ENCODE results near the gene CDC42SE2. TPM values are rescaled to one million over a fixed set of nuclear protein-coding genes. Genes with fewer than 3 reads are reported as not detected.
A peak's percentile ranks its signal among the peaks of the same experiment; 100 is the strongest.
"Not testable (repeated sequence)": the region's sequence is repeated elsewhere in the genome, so short reads cannot be mapped to it uniquely, and the experiment has no call there.

Gene CDC42SE2
- total RNA-seq, 1 donor from 2014 or later, result 39.6 TPM

GRCh38 chr5:131389869-131390265 lies 126.0 kb downstream of the CDC42SE2 start:
- no peak for DNase-seq (ENCODE audit: low spot score)

DNA sequence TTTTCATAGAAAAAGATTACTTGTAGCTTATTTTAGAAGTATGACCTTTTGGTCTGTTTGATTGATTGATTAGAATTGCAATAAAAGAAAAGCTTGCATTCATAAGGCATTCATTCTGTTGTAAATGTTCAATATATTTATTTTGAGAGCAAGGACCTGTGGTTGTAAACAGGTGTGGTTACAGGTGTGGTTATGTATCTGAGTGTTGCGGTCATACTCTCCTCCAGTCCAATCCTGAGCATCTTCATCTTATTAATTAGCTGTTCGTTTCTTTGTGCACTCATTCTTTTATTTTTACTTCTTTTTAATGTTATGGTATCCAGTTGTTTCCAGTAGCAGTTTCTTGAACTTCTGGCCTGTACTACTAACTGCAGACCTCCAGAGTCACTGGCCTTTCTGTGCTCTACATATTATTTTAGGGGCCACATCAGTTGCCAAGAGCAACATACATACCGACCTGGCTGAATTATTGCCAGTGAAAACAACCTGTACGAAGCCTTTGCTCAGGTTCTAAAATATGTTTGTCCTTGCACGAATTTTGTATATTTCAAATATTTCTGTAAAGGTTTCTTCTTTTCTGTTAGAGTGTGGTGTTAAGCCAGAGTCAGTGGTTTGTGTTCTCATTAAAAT lies 128.7 kb downstream of the CDC42SE2 start:
- DNase-seq (ENCODE audit: low spot score), result no peak

- DNase-seq (ENCODE audit: low spot score), result no peak
Measured at GRCh38 chr5:131393498-131393968, 129.7 kb downstream of the CDC42SE2 start.

DNA sequence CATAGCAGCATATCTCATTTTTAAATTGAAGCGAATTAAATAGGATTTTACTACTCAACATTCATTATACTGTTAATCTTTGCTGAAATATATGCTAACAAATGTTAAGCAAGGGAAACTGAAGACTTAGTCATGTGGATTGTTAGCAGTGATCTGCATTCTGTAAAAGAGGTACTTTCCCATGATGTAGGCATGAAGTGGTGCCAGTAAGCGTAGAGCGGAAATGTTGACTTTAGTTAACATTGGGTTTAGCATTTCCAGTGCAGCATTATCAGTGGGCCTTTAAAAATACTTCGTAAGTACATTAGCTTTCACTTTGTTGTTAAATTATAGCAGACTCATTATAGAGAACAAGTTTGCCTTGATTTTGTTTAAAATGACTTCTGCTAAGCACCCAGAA lies 130.3 kb downstream of the CDC42SE2 start:
- DNase-seq (ENCODE audit: low spot score), result no peak

GRCh38 chr5:131396015-131396414 lies 132.2 kb downstream of the CDC42SE2 start:
- no peak for DNase-seq (ENCODE audit: low spot score)

DNA sequence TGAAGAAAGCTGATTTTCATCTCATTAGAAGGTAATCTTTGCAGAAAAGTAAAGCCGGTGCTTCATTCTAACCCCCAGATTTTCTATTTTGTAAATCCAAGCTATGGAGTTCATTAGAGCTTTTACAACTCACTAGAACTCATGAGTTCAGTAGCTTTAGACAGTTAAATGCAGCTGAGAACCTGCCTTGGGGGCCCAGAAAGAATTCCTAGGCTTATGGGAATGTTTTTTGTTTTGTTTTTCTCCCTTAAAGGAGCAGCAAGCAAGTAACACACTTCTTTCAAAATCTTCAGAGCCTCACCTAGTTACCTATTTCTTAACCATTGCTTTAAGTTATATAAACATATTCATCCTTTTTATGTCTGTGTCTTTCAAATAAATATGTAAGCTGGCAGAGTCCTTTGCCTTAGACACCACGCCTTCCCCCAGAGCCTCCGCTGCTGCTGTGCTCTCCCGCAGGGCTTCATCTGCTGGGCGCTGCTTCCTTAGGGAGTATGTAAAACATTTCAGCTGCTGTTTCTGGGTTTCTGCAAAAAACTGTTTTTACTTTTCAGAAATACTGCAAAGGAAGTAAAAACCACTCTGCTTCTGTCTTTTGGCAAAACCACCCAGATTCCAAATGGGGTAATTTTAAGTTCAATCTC lies 132.9 kb downstream of the CDC42SE2 start:
- no peak for DNase-seq (ENCODE audit: low spot score)

GRCh38 chr5:131399007-131399406 lies 135.2 kb downstream of the CDC42SE2 start:
- DNase-seq (ENCODE audit: low spot score), result not testable (repeated sequence)

GRCh38 chr5:131400585-131400984 lies 136.7 kb downstream of the CDC42SE2 start:
- DNase-seq (ENCODE audit: low spot score), result no peak

GRCh38 chr5:131405674-131406073 lies 141.8 kb downstream of the CDC42SE2 start:
- DNase-seq (ENCODE audit: low spot score), result no peak

DNA sequence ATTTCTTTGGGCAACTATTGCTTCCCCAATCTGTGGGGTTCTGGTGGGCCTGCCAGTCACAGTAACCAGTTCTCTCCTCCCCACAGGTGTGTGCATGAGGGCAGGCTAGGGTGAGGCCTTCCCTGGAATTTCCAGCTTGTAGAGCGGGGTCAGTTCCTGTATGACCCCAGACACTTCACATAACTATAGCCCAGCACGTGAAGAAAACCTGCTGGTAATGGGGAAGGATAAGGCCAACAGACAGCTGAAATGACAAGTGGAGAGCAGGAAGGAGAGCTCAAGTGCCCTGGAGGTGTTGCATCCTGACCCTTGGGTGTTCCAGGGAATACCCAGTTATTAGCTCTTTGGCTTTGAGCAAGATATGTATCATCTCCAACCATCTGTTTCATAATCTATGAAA lies 142.2 kb downstream of the CDC42SE2 start:
- DNase-seq (ENCODE audit: low spot score), result no peak

GRCh38 chr5:131406975-131407638 lies 143.3 kb downstream of the CDC42SE2 start:
- no peak for DNase-seq (ENCODE audit: low spot score)

DNA sequence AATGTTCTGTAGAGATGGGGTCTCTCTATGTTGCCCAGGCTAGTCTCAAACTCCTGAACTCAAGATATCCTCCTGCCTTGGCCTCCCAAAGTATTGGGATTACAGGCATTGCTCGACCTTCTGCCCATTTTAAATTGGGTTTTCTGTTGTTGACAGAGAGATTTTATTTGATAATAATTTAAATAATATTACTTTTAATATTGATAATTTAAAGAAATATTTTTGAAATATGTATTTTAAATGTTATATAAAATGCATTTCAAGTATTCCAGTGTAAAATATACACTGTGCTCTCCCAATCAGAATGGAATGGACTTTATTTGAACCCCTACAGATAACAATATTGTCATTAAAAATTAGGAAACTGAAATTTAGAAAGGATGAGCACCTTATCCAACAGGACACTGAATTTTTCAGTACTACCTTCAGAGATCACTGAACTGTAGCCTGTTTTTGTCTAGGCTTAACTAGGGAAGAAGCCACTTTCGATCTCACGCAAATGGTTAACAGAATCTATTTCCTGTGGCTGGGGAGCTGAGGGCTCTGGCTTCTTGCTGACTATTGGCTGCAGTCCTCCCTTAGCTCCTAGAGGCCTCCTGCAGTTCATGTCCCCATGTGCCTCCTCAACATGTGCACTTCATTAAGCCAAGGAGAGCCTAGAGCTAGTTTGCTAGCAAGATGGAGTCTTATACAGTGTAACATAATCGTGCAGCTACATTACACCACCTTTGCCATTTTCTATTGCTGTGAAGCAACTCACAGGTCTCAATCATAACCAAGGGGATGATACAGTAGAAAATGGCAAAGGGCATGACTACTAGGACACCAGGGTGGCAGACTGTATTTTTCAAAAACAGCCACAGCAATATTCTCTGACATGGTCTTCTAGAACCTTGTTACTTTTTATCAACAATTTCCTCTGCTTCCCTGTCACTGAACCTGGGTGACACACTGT lies 150.0 kb downstream of the CDC42SE2 start:
- DNase-seq (ENCODE audit: low spot score), result no peak

GRCh38 chr5:131416729-131417128 lies 152.9 kb downstream of the CDC42SE2 start:
- no peak for DNase-seq (ENCODE audit: low spot score)

DNA sequence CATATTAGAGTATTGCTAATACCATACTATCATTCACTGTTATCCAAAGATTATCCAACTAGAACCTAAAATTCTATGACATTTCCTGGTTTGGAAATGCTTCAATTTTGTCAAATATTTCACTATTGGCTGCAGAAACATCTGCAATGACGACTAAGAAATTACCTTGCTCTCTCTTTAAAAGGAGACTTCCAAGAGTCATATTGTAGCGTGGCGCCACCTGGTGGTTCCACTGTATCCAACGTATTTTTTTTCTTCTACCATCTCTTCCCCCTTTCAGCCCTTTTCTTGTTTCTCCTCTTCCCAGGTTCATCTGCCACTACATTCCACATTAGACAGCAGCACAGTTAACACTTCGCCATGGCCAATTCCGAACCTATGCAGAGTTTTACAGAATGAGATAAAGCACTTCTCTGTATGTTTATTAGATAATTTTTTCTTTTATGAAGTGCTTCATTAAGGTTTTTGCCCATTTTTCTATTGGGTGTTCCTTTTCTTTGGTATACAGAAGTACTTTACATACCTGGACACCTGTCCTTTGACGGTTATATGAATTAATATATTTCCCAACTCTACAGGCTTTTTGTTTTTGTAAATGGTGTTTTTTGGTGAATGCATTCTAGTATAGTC lies 153.5 kb downstream of the CDC42SE2 start:
- DNase-seq (ENCODE audit: low spot score), result peak; percentile 80

DNA sequence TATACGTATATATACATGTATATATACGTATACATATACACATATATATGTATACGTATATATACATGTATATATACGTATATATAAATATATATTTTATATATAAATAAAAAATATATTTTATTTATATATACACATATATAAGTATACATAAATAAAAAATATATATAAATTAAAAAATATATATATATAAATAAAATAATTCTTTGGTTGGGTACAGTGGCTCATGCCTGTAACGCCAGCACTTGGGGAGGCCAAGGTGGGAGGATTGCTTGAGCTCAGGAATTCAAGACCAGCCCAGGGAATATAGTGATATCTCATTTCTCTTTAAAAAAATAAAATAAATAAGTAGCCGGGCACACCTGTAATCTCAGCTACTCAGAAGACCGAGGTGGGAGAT lies 155.0 kb downstream of the CDC42SE2 start:
- no peak for DNase-seq (ENCODE audit: low spot score)

GRCh38 chr5:131419877-131420276 lies 156.0 kb downstream of the CDC42SE2 start:
- DNase-seq (ENCODE audit: low spot score), result no peak

DNA sequence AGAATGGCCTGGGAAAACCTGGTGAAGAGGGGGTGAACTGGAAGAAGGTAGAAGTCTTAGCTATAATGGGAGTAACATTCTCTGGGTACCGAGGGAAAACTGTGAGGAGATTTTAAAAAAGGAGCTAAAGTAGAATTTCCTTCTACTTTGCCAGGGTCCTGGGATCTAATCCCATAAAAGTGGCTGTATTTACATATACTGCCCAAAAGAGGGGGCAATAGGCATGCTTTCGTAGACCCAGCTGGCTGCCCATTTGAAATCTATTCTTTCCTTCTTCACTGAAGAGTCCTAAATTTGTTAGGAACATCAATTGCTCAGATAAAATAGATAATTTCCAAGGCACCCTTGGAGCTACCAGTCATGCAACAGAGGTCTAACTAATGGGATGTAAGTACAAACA lies 159.2 kb downstream of the CDC42SE2 start:
- no peak for DNase-seq (ENCODE audit: low spot score)

GRCh38 chr5:131426011-131426410 lies 162.2 kb downstream of the CDC42SE2 start:
- no peak for DNase-seq (ENCODE audit: low spot score)

DNA sequence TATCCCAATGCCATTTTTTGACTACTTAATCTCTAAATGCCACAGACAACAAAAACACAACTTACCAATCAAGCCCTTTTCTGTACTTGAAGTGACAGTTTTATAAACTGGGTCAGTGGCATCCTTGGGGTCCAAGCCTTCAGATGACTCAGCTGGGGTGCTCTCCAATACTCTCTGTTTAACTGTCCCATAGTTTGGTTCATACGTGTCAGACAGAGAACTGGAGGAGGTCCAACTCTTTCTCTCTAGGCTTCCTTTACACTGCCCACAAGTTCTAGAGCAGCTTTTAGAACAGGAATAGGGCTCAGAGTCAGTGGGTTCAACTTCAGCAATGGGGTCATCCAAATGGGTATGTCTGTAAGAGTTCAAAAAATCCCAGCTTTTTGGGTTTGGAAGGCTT lies 166.9 kb downstream of the CDC42SE2 start:
- no peak for DNase-seq (ENCODE audit: low spot score)

- no peak for DNase-seq (ENCODE audit: low spot score)
Measured at GRCh38 chr5:131431794-131432193, 167.9 kb downstream of the CDC42SE2 start.

- DNase-seq (ENCODE audit: low spot score), result no peak
Measured at GRCh38 chr5:131433109-131433508, 169.3 kb downstream of the CDC42SE2 start.
